Neuron (in vitro differentiated cells): ENCODE data around the gene WDPCP.

Experiments used
- H2AFZ ChIP-seq: one replicate; pipeline ENCODE4 v1.6.1; 2013; ENCODE audit warnings: low read depth, mild to moderate bottlenecking, inconsistent platforms, low read length, moderate library complexity
- H3K27me3 ChIP-seq: one replicate; pipeline ENCODE4 v1.6.1; 2013; ENCODE audit warnings: low read length; ENCODE audit not compliant: insufficient read depth
- H3K36me3 ChIP-seq: one replicate; pipeline ENCODE4 v1.6.1; 2013; ENCODE audit warnings: low read length; ENCODE audit not compliant: insufficient read depth
- H3K4me1 ChIP-seq: one replicate; pipeline ENCODE4 v1.6.1; 2013; ENCODE audit warnings: low read length; ENCODE audit not compliant: insufficient read depth
- H3K4me3 ChIP-seq: 2 replicates; pipeline ENCODE4 v1.5.1; 2013; ENCODE audit warnings: mild to moderate bottlenecking, low read length, moderate library complexity
- H3K9me3 ChIP-seq: one replicate; pipeline ENCODE4 v1.6.1; 2013; ENCODE audit warnings: low read length

Gene WDPCP

DNA sequence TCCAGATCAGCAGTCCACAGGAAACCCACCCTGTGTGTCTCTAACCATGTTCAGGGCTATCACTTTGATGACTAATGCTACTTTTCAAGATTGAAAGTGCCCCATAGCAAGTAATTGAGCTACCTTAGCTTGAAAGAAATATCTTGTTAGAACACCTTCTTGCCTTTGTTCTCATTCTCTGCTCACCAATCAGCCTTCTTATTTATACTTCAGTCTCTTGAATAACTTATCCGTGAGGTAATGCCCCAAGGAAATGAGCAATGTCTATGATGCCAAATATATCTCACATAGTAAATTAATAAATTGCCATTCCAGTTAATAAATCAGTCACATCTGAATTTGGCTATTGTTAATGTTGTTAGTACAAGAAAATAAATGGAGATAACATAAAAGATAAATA, 141.6 kb downstream of the WDPCP start:
- no peaks in the 10 kb centered on the region for H3K4me1 ChIP-seq
- H3K36me3 ChIP-seq = no peaks in the 10 kb centered on the region
- H2AFZ ChIP-seq = no peak overlapping the region
- H3K9me3 ChIP-seq = peaks cover 3% of the 10 kb centered on the region
- no peaks in the 10 kb centered on the region for H3K27me3 ChIP-seq
- no peak overlapping the region for H3K4me3 ChIP-seq

DNA sequence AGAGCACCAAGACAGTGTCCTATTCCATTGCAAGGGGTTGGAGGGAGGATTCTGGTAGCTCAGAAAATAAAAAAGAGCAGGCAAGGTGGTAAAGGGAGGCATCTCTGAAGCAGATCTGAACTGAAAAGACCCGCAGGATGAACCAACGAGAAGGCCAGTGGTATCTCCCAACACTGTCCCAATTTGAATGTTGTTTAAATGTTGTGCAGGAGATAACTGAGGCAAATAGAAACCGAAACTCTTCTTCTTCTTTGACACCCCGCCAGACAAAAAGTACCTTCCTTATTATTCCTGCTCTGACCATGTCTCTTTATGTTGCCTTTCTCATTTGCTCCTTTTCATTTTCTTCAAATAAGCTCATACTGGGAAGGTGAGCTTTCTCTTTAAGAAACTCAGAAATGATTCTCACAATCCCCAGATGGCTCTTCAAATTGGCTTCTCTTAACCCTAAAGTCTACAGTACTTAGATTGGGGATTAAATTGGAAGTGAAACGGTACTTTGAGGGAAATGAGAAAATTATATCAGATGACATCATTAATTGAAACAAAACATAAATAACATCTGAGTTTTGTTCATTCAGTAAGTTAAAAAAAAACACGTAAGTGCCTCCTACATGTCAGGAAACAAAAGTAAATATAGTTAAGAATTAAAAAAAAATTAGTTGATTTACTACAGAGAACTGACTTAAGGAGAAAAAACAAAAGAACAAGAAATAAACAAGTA, 143.6 kb downstream of the WDPCP start:
- H3K4me1 ChIP-seq = no peaks in the 10 kb centered on the region
- H3K9me3 ChIP-seq = no peaks in the 10 kb centered on the region
- H2AFZ ChIP-seq = no peak overlapping the region
- no peak overlapping the region for H3K4me3 ChIP-seq
- H3K27me3 ChIP-seq = no peaks in the 10 kb centered on the region
- no peaks in the 10 kb centered on the region for H3K36me3 ChIP-seq

DNA sequence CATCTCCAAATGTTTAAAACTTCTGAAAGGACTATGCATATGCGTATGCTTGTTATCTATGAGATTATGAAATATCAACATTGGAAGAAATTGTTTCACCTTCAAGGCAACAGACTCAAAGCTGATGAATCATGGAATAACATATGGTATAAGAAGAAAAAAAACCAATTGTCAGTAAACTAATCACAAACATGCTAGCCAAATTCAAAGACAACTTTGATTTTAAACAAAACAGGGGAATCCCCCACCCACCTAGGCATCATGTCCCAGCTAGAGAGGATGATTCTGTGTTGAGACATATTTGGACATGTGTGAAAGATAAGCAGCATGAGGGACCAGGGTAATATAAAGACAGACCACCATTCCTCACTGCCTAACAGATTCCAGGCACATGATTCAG, 147.7 kb downstream of the WDPCP start:
- Histone ChIP-seq H3K36me3 (no peaks in the 10 kb centered on the region), H3K4me3 (no peak overlapping the region), H3K4me1 (no peaks in the 10 kb centered on the region), H3K27me3 (no peaks in the 10 kb centered on the region), H2AFZ (no peak overlapping the region), H3K9me3 (no peaks in the 10 kb centered on the region)

DNA sequence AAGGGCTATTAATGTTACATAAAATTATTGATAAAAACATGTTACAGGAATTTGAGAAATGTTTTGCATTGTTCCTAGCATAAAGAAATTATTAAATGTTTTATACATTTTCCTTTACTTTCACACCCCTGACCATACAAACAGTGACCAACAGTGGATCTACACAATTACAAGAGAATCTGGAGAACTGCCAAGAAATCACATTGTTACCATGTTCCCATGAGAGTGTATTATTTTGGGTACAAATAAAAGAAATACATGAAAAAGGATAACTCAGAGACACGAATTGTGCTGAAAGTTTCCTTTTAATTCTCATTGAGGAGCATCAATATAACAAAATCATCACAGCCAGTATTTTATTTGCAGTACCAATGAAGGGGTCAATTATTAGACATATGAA, 150.1 kb downstream of the WDPCP start:
- Histone ChIP-seq H2AFZ (no peak overlapping the region), H3K36me3 (no peaks in the 10 kb centered on the region), H3K4me1 (no peaks in the 10 kb centered on the region), H3K9me3 (no peaks in the 10 kb centered on the region), H3K4me3 (no peak overlapping the region), H3K27me3 (no peaks in the 10 kb centered on the region)

DNA sequence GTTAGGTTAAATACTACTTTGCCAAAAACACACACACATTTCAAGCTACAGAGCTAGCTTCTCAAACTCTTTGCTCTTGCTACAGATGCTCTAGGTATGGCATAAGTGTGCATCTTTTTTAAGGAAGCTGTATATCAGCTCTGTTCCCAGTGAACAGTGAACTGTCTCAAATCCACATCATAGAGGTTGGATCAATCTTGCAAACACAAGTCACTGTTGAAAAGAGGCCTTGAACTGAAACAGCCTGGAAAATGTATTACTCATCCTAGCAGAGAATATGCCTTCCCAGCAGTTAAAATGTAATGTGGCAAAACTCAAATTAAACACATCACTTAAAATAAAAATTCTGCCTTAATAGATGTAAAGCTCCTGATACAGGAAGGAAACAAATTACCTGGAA, 151.8 kb downstream of the WDPCP start:
- H3K4me1 ChIP-seq = no peaks in the 10 kb centered on the region
- H3K36me3 ChIP-seq = no peaks in the 10 kb centered on the region
- H3K27me3 ChIP-seq = no peaks in the 10 kb centered on the region
- H3K4me3 ChIP-seq = no peak overlapping the region
- H2AFZ ChIP-seq = no peak overlapping the region
- H3K9me3 ChIP-seq = no peaks in the 10 kb centered on the region

DNA sequence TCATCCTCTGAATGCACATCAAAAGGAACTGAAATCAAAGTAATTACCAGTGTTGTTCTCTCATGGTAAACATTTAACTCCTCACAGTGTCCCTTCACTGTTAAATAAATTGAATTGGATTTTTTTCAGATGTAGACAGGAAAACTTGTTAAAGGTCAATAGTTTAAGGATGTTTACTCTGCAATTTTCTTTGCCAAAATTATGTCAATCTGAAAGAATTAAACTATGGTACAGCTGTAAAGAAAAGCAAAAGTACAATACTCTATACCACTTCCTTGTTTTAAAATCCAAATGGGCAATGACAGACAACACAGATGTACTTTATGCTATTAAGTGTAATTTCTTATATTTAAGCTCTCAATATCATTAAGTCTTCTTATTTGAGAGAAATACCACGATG, 153.2 kb downstream of the WDPCP start:
- Histone ChIP-seq H3K4me3 (no peak overlapping the region), H3K4me1 (no peaks in the 10 kb centered on the region), H2AFZ (no peak overlapping the region)

DNA sequence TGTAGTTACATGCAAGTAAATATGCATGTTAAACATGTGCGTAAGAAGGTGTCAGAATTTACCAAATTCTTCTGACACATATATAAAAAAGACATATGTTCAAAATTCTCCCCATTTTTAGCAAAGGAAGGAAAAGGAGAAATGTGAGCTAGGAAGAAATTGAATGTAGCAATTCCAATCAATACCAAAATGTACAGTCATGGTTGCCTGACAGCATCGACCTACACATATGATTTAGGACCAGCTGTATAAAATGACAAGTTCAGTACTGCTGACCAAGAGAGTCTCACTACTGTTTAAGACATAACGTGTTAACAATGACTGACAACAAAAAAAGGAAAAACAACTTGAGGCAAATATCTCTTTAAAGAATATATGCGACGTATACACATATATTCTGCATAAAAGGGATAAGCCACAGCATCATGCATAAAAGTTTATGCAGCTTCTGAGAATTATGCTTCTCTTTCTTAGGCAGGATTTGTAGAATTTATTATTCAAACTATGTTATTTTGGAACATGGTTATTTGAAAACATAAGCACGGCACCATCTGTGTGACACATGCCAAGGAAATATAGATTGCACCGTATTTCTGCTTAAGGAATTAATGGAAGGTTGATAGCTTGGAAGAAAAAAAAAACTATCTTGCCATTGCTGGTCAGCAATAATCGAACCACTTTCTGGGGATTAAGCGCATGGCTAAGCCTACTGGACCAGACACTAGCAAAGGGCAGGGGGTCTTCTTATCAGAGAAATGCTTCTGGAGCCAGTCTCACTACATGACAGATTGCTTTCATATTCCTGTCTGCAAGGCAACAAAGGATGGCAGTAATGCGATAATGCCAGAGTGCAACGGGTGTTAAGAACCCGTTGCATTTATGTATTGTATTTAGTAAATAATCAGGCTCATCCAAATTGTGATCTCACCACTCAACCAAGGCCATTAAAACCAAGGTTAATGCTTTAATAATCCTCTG, 154.0 kb downstream of the WDPCP start:
- no peaks in the 10 kb centered on the region for H3K4me1 ChIP-seq
- H3K27me3 ChIP-seq = no peaks in the 10 kb centered on the region
- no peak overlapping the region for H2AFZ ChIP-seq
- no peaks in the 10 kb centered on the region for H3K36me3 ChIP-seq
- no peak overlapping the region for H3K4me3 ChIP-seq
- no peaks in the 10 kb centered on the region for H3K9me3 ChIP-seq

More for the DNA sequence above, 153.2 kb downstream of the WDPCP start:
- Histone ChIP-seq H3K27me3 (no peaks in the 10 kb centered on the region), H3K36me3 (no peaks in the 10 kb centered on the region), H3K9me3 (no peaks in the 10 kb centered on the region)

DNA sequence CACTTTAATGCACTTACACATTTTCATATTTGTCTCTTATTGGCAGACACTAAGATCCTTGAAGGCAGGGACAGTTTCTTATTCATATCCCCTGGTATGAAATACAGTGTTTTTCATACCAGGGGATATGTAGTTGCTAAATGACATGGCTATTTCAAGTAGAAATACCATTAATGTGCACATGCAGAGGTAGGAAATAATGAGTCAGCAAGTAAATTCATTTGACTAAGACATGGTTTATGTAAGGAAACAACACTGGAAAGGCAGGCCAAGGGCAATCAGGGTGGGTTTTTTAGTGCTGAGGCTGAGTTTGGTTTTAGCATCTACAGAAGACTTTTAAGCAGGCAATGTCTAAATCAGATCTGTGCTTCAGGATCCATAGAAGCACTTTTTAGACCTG, 155.9 kb downstream of the WDPCP start:
- Histone ChIP-seq H3K9me3 (no peaks in the 10 kb centered on the region), H3K27me3 (no peaks in the 10 kb centered on the region), H3K4me1 (no peaks in the 10 kb centered on the region), H3K36me3 (no peaks in the 10 kb centered on the region), H3K4me3 (no peak overlapping the region), H2AFZ (no peak overlapping the region)

DNA sequence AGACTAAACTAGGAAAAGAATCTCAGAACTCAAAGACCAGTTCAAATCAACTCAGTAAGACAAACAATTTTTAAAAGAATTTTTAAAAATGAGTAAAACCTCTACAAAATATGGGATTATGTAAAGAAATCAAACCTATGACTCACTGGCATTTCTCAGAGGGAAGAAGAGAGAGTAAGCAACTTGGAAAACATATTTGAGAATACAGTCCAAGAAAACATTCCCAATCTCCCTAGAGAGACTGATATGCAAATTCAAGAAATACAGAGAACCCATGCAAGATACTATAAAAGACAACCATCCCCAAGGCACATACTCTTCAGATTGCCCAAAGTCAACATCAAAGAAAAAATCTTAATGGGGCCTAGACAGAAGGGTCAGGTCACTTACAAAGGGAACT, 162.7 kb downstream of the WDPCP start:
- H2AFZ ChIP-seq = no peak overlapping the region

DNA sequence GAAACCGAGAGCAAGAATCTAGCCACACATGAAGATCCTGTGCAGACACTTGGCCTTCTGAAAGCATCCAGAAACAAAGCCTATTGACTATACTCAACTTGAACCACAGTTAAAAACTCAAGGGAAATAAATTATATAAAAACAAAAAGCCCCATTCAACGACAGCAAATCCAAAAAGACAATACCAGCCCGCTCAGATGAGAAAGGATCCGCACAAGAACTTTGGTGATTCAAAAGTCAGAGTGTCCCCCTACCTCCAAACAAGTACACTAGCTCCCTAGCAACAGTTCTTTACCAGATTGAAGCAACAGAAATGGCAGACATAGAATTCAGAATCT, 163.2 kb downstream of the WDPCP start:
- no peak overlapping the region for H3K4me3 ChIP-seq
- H3K4me1 ChIP-seq = no peaks in the 10 kb centered on the region
- no peak overlapping the region for H2AFZ ChIP-seq
- no peaks in the 10 kb centered on the region for H3K36me3 ChIP-seq
- no peaks in the 10 kb centered on the region for H3K9me3 ChIP-seq
- no peaks in the 10 kb centered on the region for H3K27me3 ChIP-seq

More for the DNA sequence above, 162.7 kb downstream of the WDPCP start:
- Histone ChIP-seq H3K4me3 (no peak overlapping the region), H3K9me3 (no peaks in the 10 kb centered on the region), H3K27me3 (no peaks in the 10 kb centered on the region), H3K36me3 (no peaks in the 10 kb centered on the region), H3K4me1 (no peaks in the 10 kb centered on the region)

DNA sequence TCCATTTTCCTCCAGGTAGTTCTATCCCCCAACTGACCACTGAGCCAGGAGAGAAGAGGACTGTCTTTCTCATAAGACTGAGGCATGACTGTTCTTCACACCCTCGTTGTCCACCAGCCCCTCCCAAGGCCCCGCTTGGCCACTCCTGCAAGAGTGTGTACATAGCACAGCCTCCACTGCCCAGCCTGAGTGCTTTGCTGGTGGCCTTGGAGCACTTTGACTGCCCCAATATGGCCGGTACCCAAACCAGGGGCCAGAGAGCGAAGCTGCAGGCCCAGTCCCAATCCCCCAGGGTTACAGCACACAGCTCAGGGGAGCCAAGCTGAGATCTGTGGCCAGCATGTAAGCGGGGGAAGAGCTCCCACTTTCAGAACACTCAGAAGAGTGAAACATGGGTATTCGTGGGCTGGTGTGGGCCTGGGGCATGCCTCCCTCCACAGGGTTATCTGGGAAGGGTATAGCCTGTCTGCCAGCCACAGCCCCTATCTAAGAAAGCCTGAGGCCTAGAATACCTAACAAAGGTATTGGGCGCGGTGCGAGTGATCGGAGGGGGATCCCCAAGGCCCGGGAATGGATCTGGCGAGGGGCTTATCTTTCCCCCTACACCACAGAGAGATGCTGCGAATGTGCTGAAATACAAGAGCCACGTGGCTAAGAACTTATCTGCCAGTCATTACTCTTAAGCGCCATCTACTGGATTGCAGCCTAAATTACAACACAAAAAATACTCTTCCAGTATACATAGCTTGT, 163.8 kb downstream of the WDPCP start:
- Histone ChIP-seq H2AFZ (no peak overlapping the region), H3K4me3 (no peak overlapping the region), H3K36me3 (no peaks in the 10 kb centered on the region), H3K9me3 (no peaks in the 10 kb centered on the region), H3K27me3 (no peaks in the 10 kb centered on the region), H3K4me1 (no peaks in the 10 kb centered on the region)

DNA sequence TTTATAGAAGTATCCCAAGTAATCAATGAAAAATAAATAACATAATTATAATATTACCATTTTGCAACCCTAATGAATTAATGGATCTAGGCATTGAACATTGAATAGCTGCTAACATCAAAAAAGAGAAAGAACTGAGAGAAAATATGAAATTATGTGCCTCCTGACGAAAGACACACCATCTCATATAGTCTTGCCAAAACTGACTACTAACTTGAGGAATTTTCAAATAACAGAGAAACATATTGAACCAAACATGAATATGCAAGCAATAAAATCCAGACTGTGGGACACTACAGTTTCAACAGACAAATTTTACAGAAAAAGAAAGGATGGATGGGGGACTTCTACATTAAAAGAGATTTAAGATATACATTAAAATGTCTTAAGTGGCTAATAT, 165.7 kb downstream of the WDPCP start:
- H2AFZ ChIP-seq = no peak overlapping the region
- H3K4me1 ChIP-seq = no peaks in the 10 kb centered on the region
- no peak overlapping the region for H3K4me3 ChIP-seq
- H3K27me3 ChIP-seq = no peaks in the 10 kb centered on the region
- H3K36me3 ChIP-seq = no peaks in the 10 kb centered on the region
- H3K9me3 ChIP-seq = no peaks in the 10 kb centered on the region

DNA sequence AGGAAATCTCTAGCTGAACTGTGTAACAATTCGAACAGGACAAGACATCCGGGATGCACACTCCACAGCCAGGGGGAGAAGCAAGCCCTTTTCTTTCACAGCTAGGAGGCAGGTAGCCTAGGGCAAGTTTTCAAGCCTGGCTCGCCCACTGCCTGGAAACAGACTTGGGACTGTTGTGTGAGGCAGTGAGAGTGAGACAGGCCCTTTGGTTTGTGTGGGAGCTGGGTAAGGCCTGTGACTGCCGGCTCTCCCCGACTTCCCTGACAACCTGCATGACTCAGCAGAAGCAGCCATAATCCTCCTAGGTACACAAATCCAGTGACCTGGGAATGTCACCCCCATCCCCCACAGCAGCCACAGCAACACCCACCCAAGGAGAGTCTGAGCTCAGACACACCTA, 179.7 kb downstream of the WDPCP start:
- H3K4me1 ChIP-seq = no peaks in the 10 kb centered on the region
- H3K9me3 ChIP-seq = peaks cover 3% of the 10 kb centered on the region
- H3K27me3 ChIP-seq = no peaks in the 10 kb centered on the region
- H3K4me3 ChIP-seq = no peak overlapping the region
- peaks cover 2% of the 10 kb centered on the region for H3K36me3 ChIP-seq
- no peak overlapping the region for H2AFZ ChIP-seq
